GM12801 (cell line): ENCODE results near the gene KIF25.

Experiments used
- CTCF ChIP-seq: IDR thresholded peaks from one replicate; pipeline ENCODE4 v1.5.1; 2011; ENCODE audit warnings: control low read depth; ENCODE audit not compliant: insufficient read length; ENCODE audit errors: extremely low read depth

The KIF25 gene

GRCh38 chr6:167997642-167998041 lies at the start of gene KIF25:
KIF25 (plus strand) TSS chr6:167997671; CDS start chr6:168029586, 31,915 bp downstream.
- no peak for TF ChIP-seq CTCF

GRCh38 chr6:167947716-167948115 lies 49.8 kb upstream of the KIF25 start:
- no peak for TF ChIP-seq CTCF

GRCh38 chr6:167948716-167949115 lies 48.8 kb upstream of the KIF25 start:
- no peak for TF ChIP-seq CTCF

- TF ChIP-seq CTCF, result no peak
Observed at GRCh38 chr6:167949121-167949684, 48.3 kb upstream of the KIF25 start.

- no peak for TF ChIP-seq CTCF
Observed at GRCh38 chr6:167951781-167952511, 45.5 kb upstream of the KIF25 start.

GRCh38 chr6:167952512-167952859 lies 45.0 kb upstream of the KIF25 start:
- no peak for TF ChIP-seq CTCF

- no peak for TF ChIP-seq CTCF
Observed at GRCh38 chr6:167953551-167953950, 43.9 kb upstream of the KIF25 start.
